B cell (primary cell): Measurements from ENCODE around the gene IL1RL2. TPM values are rescaled to one million over a fixed set of nuclear protein-coding genes. Genes with fewer than 3 reads are reported as not detected.

Source experiments
- ATAC-seq: fragments of 200-7000 bp; cut with Tn5 transposase; one replicate; pipeline ENCODE4 v1.10.0; 2021; ENCODE audit warnings: low read depth, mild to moderate bottlenecking, moderate number of reproducible peaks, moderate library complexity
- CTCF ChIA-PET: fragments of 350-600 bp; sonication (Branson Sonifier 250); formaldehyde crosslinking; loops from one replicate; lab custom pipeline; 2021; ENCODE audit warnings: antibody characterized with exemption, inconsistent platforms; lab: Charles Lee
- POLR2A ChIA-PET: fragments of 350-600 bp; sonication (Branson Sonifier 250); formaldehyde crosslinking; loops from one replicate; lab custom pipeline; 2021; ENCODE audit warnings: antibody characterized with exemption; lab: Charles Lee
- DNase-seq: peaks from one replicate; pipeline ENCODE4 v3.0.0; 2013
- H2AFZ ChIP-seq: 2 replicates; pipeline ENCODE4 v1.6.1; 2012; ENCODE audit warnings: mild to moderate bottlenecking, low read depth, low read length; ENCODE audit not compliant: insufficient read depth, poor library complexity, severe bottlenecking
- H3K27ac ChIP-seq, 2 donors: 1 replicate in 1 of 2; 2 replicates in 1 of 2; pipeline ENCODE4 v1.5.1; 2012 to 2013; ENCODE audit warnings: low read length in 2 of 2, mild to moderate bottlenecking in 2 of 2, moderate library complexity in 1 of 2
- H3K27me3 ChIP-seq, 4 experiments: fragments of 200-600 bp in 1 of 4; sonication (generic) in 1 of 4; replicated peaks in 1 of 4; 1 replicate in 2 of 4; 2 replicates in 2 of 4; pipeline versions ENCODE4 v1.6.1 to v1.7.0; 2013 to 2016; ENCODE audit warnings: low read length in 3 of 4, mild to moderate bottlenecking in 2 of 4, mixed read lengths in 1 of 4, moderate library complexity in 1 of 4; ENCODE audit not compliant: insufficient read depth in 4 of 4, control insufficient read depth in 3 of 4; ENCODE audit errors: control extremely low read depth in 1 of 4
- H3K36me3 ChIP-seq, 2 experiments: replicated peaks in 1 of 2; 1 replicate in 1 of 2; 2 replicates in 1 of 2; pipeline versions ENCODE4 v1.6.1 to v1.7.1; 2013; ENCODE audit warnings: low read length in 1 of 2; ENCODE audit not compliant: insufficient read depth in 2 of 2, control insufficient read depth in 1 of 2; ENCODE audit errors: control extremely low read depth in 1 of 2, extremely low read depth in 1 of 2
- H3K4me1 ChIP-seq, 2 donors: fragments of 200-600 bp in 1 of 2; sonication (generic) in 1 of 2; 1 replicate in 1 of 2; 2 replicates in 1 of 2; pipeline versions ENCODE4 v1.5.1 to v1.6.1; 2013 to 2017; ENCODE audit warnings: low read length in 2 of 2; ENCODE audit not compliant: control insufficient read depth in 2 of 2, insufficient read depth in 2 of 2
- H3K4me2 ChIP-seq: replicated peaks from 2 replicates; pipeline ENCODE3; 2012; ENCODE audit warnings: mild to moderate bottlenecking, low read depth, low read length; ENCODE audit not compliant: poor library complexity, severe bottlenecking
- H3K4me3 ChIP-seq, 5 experiments: fragments of 200-600 bp in 1 of 5; sonication (generic) in 1 of 5; 1 replicate in 3 of 5; 2 replicates in 2 of 5; pipeline versions ENCODE4 v1.5.1 to v1.7.0; 2011 to 2016; ENCODE audit warnings: low read length in 4 of 5, mild to moderate bottlenecking in 4 of 5, low read depth in 2 of 5, control low read depth in 1 of 5, moderate library complexity in 1 of 5; ENCODE audit not compliant: insufficient read depth in 1 of 5; ENCODE audit errors: control extremely low read depth in 1 of 5, extremely low read depth in 1 of 5
- H3K79me2 ChIP-seq: fragments of 200-600 bp; sonication (generic); one replicate; pipeline ENCODE4 v1.6.0; 2016; ENCODE audit warnings: low read length; ENCODE audit not compliant: control insufficient read depth, insufficient read depth
- H3K9ac ChIP-seq: fragments of 200-600 bp; sonication (generic); 2 replicates; pipeline ENCODE4 v1.6.1; 2017; ENCODE audit warnings: mild to moderate bottlenecking, low read length, moderate library complexity
- H3K9me3 ChIP-seq, 3 donors: one replicate each; pipeline versions ENCODE4 v1.6.1 to v1.7.1; 2013; ENCODE audit warnings: low read length in 2 of 3; ENCODE audit not compliant: control insufficient read depth in 2 of 3, insufficient read depth in 1 of 3; ENCODE audit errors: control extremely low read depth in 1 of 3
- H4K20me1 ChIP-seq: 2 replicates; pipeline ENCODE4 v1.6.0; 2012; ENCODE audit warnings: mild to moderate bottlenecking, low read length; ENCODE audit not compliant: insufficient read depth, control insufficient read depth, poor library complexity, severe bottlenecking
- H3K27ac Mint-ChIP-seq: one replicate; pipeline ENCODE4 v1.8.0; 2021; ENCODE audit warnings: mixed read lengths
- H3K27me3 Mint-ChIP-seq: one replicate; pipeline ENCODE4 v1.8.0; 2021; ENCODE audit warnings: mixed read lengths
- H3K4me1 Mint-ChIP-seq: one replicate; pipeline ENCODE4 v1.8.0; 2021; ENCODE audit warnings: mixed read lengths
- H3K4me3 Mint-ChIP-seq: one replicate; pipeline ENCODE4 v1.8.0; 2021; ENCODE audit warnings: mixed read lengths
- H3K9me3 Mint-ChIP-seq: one replicate; pipeline ENCODE4 v1.8.0; 2022; ENCODE audit warnings: mixed read lengths; ENCODE audit not compliant: insufficient read depth
- EZH2 ChIP-seq: IDR thresholded peaks from 2 replicates; pipeline ENCODE4 v1.6.1; 2012; ENCODE audit warnings: borderline replicate concordance, low read depth, mild to moderate bottlenecking, moderate library complexity, low read length; ENCODE audit not compliant: insufficient read depth, poor library complexity, severe bottlenecking
- WGBS: methylation state at CpG from one replicate; pipeline ENCODE4 v1.1.5; 2013; ENCODE audit warnings: missing lambda C conversion rate; ENCODE audit not compliant: insufficient coverage; 5-methylcytosine and 5-hydroxymethylcytosine counted together
- intact Hi-C: fragments of 100-400 bp; cut with micrococcal nuclease; formaldehyde crosslinking; loops from one replicate; pipeline ENCODE4 v1.10.0; 2022
- polyA plus RNA-seq: library from polyadenylated mRNA; depleted of rRNA; stranded (reverse); fragments of >200 nt; gene quantifications from 2 replicates; pipeline ENCODE4 v1.2.3, GENCODE V29; 2012
- total RNA-seq, 2 donors: library from RNA; stranded (reverse); fragments of 120-200 nt in 1 of 2; gene quantifications; 1 replicate in 1 of 2; 2 replicates in 1 of 2; pipeline versions ENCODE4 v1.2.3 to v1.2.4, GENCODE V29; 2013 to 2022
- TF ChIP-seq, protein P1 (sequence below): fragments of 200-600 bp; IDR thresholded peaks from one replicate; pipeline ENCODE4 v1.8.0; 2022; ENCODE audit warnings: antibody characterized with exemption, mild to moderate bottlenecking

The IL1RL2 gene
- total and polyA plus RNA-seq, 2 donors (not counting 1 experiment from before 2014, with no cell fraction given): not detected

DNA sequence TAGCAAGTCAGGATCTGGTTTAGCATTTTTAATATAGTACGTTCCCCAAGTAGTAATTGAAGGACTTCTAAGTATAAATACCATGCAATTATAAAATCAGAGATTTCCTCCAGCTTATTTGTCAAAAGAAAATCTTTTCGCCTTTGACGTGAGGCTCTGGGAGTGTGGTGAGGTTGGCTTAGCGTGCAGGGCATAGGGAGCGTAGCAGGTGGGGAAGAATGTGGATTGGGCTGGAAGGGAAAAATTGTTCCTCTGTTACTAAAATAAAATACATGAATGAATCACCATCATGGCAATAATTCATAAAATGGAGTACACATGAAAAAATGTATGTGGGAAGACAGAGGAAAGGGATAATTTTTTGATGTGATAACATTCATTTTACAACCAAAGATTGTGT, 5.4 kb upstream of the IL1RL2 start:
- H3K27me3 ChIP-seq: peaks cover 0 to 21% (median 10%) of the 10 kb centered on the region in 4 experiments
- no peak overlapping the region for H3K27ac ChIP-seq
- no peak for DNase-seq
- TF ChIP-seq, protein P1, sequence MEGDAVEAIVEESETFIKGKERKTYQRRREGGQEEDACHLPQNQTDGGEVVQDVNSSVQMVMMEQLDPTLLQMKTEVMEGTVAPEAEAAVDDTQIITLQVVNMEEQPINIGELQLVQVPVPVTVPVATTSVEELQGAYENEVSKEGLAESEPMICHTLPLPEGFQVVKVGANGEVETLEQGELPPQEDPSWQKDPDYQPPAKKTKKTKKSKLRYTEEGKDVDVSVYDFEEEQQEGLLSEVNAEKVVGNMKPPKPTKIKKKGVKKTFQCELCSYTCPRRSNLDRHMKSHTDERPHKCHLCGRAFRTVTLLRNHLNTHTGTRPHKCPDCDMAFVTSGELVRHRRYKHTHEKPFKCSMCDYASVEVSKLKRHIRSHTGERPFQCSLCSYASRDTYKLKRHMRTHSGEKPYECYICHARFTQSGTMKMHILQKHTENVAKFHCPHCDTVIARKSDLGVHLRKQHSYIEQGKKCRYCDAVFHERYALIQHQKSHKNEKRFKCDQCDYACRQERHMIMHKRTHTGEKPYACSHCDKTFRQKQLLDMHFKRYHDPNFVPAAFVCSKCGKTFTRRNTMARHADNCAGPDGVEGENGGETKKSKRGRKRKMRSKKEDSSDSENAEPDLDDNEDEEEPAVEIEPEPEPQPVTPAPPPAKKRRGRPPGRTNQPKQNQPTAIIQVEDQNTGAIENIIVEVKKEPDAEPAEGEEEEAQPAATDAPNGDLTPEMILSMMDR: no peak
- TF ChIP-seq EZH2: no peak
- ChIA-PET CTCF (no interaction called here), POLR2A (no interaction called here)
- H3K4me2 ChIP-seq: no peak overlapping the region
- H3K4me1 ChIP-seq: no peaks in the 10 kb centered on the region
- H3K9me3 ChIP-seq: no peaks in the 10 kb centered on the region
- intact Hi-C loops: no loop called here
- Mint-ChIP-seq H3K9me3 (no peaks in the 10 kb centered on the region), H3K27me3 (peaks cover 36% of the 10 kb centered on the region), H3K4me1 (no peaks in the 10 kb centered on the region), H3K4me3 (no peak overlapping the region), H3K27ac (no peak overlapping the region)
- no CpG with 5 or more reads among the region's 5 CpGs for WGBS
- no peak overlapping the region for H2AFZ ChIP-seq
- H3K4me3 ChIP-seq: no peak overlapping the region
- ATAC-seq: no peak
- H3K79me2 ChIP-seq: no peaks in the 10 kb centered on the region
- no peaks in the 10 kb centered on the region for H4K20me1 ChIP-seq
- H3K9ac ChIP-seq: no peak overlapping the region
- no peaks in the 10 kb centered on the region for H3K36me3 ChIP-seq

DNA sequence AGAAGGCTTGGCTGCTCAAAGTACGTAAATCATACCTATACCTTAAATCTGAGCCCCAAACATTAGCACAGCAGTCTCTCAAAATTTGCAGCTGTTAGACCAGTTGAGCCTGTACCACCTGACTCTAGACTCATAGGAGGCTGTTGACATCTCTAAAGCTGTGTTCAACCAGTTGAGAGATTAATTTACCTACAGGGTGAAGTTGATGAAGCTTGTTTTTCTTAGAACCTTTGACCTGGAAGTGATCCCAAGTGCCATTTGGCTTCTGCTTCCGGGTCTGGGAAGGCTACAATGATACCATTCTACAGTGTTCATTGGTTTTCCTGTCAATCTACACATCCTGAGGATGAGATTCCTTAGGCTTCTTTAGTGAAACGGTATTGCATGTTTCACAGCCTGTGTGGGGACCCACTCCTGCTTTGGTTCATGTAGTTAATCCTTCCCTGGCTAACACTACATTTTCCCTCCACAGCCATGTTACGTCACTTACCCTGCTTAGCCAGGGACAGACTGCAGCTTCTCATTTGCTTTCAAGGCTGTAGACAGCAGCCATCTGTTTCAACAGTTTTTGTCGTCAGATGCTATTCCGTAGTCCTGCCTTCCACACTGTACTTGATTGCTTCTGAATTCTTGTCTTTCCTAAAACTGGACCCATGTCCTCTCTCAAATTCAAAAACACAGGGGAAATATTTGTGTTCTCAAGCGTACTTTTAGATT, 4.7 kb upstream of the IL1RL2 start:
- no peaks in the 10 kb centered on the region for H3K79me2 ChIP-seq
- intact Hi-C loops: no loop called here
- H4K20me1 ChIP-seq: no peaks in the 10 kb centered on the region
- ChIA-PET CTCF (no interaction called here), POLR2A (no interaction called here)
- peaks cover 0 to 24% (median 11%) of the 10 kb centered on the region in 4 experiments for H3K27me3 ChIP-seq
- H3K4me3 Mint-ChIP-seq: no peak overlapping the region
- H3K4me1 ChIP-seq: no peaks in the 10 kb centered on the region
- H3K27ac Mint-ChIP-seq: no peak overlapping the region
- no peak overlapping the region for H3K9ac ChIP-seq
- no peak overlapping the region for H2AFZ ChIP-seq
- H3K4me1 Mint-ChIP-seq: no peaks in the 10 kb centered on the region
- H3K9me3 Mint-ChIP-seq: no peaks in the 10 kb centered on the region
- H3K9me3 ChIP-seq: peaks cover 0 to 4% (median 1%) of the 10 kb centered on the region in 3 donors
- H3K27me3 Mint-ChIP-seq: peaks cover 41% of the 10 kb centered on the region
- H3K4me2 ChIP-seq: no peak overlapping the region
- ATAC-seq (no peak), DNase-seq (no peak)
- no peaks in the 10 kb centered on the region for H3K36me3 ChIP-seq
- no peak overlapping the region for H3K27ac ChIP-seq
- WGBS: 92% methylated on average over 6 of the region's 7 CpGs
- no peak overlapping the region for H3K4me3 ChIP-seq
- TF ChIP-seq, protein P1: no peak
- no peak for TF ChIP-seq EZH2
